GM06990 (cell line): ENCODE results near the gene TNFRSF1B.

Experiments used
- DNase-seq: peaks from one replicate; pipeline ENCODE4 v3.0.0-alpha.2; 2011; ENCODE audit not compliant: insufficient read length; ENCODE audit errors: extremely low read depth
- H3K27me3 ChIP-seq: replicated peaks from 2 replicates; pipeline ENCODE4 v1.6.0; 2011; ENCODE audit warnings: low read length; ENCODE audit not compliant: control insufficient read depth, insufficient read depth
- H3K36me3 ChIP-seq: 2 replicates; pipeline ENCODE4 v1.5.1; 2011; ENCODE audit warnings: low read length; ENCODE audit not compliant: control insufficient read depth, insufficient read depth
- H3K4me3 ChIP-seq: replicated peaks from 2 replicates; pipeline ENCODE4 v1.5.1; 2011; ENCODE audit warnings: low read depth, mild to moderate bottlenecking, control low read depth, low read length
- TF ChIP-seq, protein P1 (sequence below): IDR thresholded peaks from 2 replicates; pipeline ENCODE4 v1.5.1; 2011; ENCODE audit warnings: low read length, control low read depth, mild to moderate bottlenecking, inconsistent platforms; ENCODE audit not compliant: insufficient read depth, poor library complexity, severe bottlenecking

TNFRSF1B gene

DNA sequence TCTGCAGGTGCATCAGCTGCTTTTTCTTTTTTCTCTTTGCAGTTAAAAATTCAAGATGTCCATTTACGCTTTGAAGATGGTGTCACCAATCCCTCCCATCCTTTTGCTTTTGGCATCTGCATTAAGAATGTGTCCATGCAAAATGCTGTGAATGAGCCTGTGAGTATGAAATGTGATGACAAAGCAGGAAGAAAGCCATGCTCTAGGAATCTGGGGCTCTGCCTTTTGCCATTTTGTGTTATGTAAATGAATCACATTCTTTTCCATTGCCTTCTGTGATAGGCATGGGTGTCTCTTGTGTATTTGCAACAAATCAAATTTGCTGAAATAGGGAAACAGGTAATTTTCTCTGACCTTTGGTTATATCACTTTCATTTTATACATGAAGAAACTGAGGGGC lies 82.4 kb downstream of the TNFRSF1B start:
- no peak overlapping the region for H3K4me3 ChIP-seq
- H3K36me3 ChIP-seq = peaks cover 11% of the 10 kb centered on the region
- TF ChIP-seq, protein P1, sequence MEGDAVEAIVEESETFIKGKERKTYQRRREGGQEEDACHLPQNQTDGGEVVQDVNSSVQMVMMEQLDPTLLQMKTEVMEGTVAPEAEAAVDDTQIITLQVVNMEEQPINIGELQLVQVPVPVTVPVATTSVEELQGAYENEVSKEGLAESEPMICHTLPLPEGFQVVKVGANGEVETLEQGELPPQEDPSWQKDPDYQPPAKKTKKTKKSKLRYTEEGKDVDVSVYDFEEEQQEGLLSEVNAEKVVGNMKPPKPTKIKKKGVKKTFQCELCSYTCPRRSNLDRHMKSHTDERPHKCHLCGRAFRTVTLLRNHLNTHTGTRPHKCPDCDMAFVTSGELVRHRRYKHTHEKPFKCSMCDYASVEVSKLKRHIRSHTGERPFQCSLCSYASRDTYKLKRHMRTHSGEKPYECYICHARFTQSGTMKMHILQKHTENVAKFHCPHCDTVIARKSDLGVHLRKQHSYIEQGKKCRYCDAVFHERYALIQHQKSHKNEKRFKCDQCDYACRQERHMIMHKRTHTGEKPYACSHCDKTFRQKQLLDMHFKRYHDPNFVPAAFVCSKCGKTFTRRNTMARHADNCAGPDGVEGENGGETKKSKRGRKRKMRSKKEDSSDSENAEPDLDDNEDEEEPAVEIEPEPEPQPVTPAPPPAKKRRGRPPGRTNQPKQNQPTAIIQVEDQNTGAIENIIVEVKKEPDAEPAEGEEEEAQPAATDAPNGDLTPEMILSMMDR = no peak
- no peaks in the 10 kb centered on the region for H3K27me3 ChIP-seq
- DNase-seq = no peak

DNA sequence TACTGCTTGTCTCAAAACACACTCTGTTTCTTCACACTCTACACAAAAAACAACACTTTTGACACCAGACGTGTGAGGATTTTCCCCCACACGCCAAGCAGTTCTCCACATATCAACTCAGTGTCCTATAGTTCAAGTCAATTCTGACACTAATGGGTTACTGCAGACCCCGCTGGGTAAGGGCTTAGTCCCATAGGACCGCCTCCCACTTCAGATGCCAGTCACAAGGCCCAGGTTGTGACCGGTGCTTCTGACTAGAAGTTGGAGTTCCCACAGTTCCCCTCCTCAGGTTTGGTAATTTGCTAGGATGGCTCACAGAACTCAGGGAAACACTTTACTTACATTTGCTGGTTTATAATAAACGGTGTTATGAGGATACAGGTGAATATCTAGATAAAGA lies 83.0 kb downstream of the TNFRSF1B start:
- Histone ChIP-seq H3K4me3 (no peak overlapping the region), H3K36me3 (peaks cover 11% of the 10 kb centered on the region)
- TF ChIP-seq, protein P1 = no peak

DNA sequence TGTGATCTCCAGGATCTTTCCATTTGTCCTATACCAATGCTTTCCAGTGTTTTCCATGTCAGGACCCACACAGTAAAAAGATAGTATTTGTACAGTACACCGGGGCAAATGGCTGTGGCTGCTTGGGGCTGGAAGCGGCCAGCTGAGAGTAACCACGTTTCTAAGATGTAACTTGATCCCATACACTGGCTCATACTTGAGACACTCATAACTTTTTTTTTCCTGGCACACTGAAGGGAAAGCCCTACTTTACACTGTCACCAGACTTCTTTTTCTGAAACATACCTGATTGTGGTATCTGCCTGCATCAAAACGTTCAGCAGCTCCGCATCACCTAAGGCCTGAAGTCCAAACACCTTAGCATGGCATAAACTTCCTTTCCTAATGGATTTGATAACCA lies 84.7 kb downstream of the TNFRSF1B start:
- Histone ChIP-seq H3K27me3 (no peaks in the 10 kb centered on the region), H3K36me3 (peaks cover 8% of the 10 kb centered on the region), H3K4me3 (no peak overlapping the region)
- TF ChIP-seq, protein P1 = no peak
- no peak for DNase-seq

More for the DNA sequence above, 83.0 kb downstream of the TNFRSF1B start:
- DNase-seq = no peak
- no peaks in the 10 kb centered on the region for H3K27me3 ChIP-seq

DNA sequence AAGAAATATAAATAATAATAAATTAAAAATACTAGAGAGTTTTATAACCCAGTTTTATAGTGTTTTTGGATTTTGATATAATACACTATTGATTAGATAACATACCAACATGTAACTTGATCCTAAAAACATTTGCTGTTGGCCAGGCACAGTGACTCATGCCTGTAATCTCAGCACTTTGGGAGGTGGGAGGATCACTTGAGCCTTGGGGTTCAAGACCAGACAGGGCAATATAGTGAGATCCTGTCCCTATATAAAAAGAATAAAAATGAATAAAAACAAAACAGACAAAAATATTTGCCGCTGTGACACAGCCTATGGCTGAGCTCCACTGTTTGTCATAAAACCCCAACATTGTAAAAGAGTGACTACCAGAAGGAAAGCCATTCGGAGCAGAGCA lies 89.1 kb downstream of the TNFRSF1B start:
- H3K36me3 ChIP-seq = peaks cover 10% of the 10 kb centered on the region
- no peaks in the 10 kb centered on the region for H3K27me3 ChIP-seq
- DNase-seq = no peak
- TF ChIP-seq, protein P1 = no peak
- H3K4me3 ChIP-seq = no peak overlapping the region

DNA sequence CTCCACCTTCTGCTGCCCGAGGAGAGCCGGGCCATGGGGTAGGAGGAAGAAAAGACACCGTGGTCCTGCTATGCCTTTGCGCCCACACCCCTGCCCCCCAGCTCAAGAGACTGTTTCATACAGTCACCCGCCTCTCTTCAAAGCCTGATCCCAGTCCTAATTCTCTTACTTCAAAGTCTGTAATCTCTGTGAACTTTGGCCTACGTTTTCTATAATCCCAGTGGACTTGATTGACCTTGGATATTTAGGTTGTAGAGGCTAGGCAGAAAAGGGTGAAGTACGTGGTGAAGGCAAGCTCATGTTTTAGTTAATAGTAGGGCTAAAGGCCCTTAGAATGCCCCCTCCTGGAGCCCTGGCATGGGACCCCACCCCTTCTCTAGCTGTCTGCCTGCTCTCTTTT lies 91.5 kb downstream of the TNFRSF1B start:
- no peaks in the 10 kb centered on the region for H3K27me3 ChIP-seq
- DNase-seq = no peak
- TF ChIP-seq, protein P1 = no peak
- H3K4me3 ChIP-seq = no peak overlapping the region
- H3K36me3 ChIP-seq = peaks cover 8% of the 10 kb centered on the region
